DMS 273 treated with DMSO at 0.1 percent for 48 hours (cell line): ENCODE measurements around the gene PLEKHG7.

Source experiments
- DNase-seq: peaks from one replicate; lab custom pipeline; 2025; lab: John Stamatoyannopoulos, UW

PLEKHG7 gene

DNA sequence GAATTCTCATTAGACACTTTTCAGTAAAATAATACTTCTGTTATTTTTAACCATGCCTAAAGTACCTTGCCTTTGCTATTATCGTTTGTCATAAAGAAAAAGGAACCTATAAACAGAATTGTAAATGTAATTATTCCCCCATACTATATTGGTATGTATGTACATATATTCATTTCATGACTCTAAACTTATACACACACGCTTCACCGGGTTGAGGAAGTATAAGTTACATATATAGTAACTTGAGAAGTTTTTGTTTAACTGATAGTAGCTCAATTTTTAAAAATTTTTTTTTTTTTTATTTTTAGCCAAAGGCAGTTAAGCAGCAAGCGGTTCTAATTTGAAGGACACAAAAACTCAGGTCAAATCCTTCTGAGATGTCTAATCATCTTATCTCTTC lies 107.6 kb downstream of the PLEKHG7 start:
- no peak for DNase-seq

DNA sequence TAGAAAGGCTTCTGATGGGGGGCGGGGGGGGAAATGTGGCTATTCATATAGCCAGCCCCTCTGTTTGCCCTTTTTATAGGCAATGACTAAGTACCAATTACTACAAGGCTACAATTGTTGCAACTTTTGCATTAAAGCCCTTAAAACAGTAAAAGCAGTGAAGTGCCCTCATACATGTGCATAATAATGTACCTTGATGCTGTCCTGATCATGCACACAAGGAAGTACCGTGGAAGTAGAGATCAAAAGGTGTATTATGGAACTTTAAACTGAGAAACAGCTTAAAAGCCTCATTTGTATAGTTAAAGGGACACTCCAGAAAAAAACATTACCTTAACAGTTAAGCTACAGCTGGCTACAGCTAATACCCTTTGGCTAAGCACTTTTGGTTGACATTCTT lies 111.8 kb downstream of the PLEKHG7 start:
- DNase-seq: no peak

DNA sequence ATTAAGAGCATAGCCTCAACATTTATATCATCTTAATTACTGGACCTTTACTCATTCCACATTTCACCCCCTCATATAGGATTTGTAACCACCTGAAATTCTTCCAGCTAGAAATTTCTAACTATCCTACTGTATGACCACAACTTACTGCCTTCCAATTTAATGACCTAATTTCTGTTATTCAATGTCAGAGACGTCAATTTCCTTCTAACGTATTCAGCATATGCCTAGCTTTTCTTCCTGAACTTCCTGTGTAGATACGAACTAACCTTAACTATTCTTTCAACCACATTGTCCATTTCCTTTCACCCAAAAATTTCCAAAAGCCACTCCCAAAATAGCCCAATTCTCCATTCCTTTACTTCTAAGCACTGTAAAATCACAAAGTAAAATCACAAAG lies 118.4 kb downstream of the PLEKHG7 start:
- DNase-seq: no peak
